ENCODE data around the gene CHCHD3.
"Not testable (repeated sequence)": the region's sequence is repeated elsewhere in the genome, so short reads cannot be mapped to it uniquely, and the experiment has no call there.

The CHCHD3 gene

GRCh38 chr7:132898641-132899175, 183.2 kb downstream of the CHCHD3 start:
- peaks cover 28% of the 10 kb centered on the region for H3K36me3 Mint-ChIP-seq (ENCODE audit: low read depth)
- not testable (repeated sequence) for H3K4me1 Mint-ChIP-seq (ENCODE audit: low read depth)

DNA sequence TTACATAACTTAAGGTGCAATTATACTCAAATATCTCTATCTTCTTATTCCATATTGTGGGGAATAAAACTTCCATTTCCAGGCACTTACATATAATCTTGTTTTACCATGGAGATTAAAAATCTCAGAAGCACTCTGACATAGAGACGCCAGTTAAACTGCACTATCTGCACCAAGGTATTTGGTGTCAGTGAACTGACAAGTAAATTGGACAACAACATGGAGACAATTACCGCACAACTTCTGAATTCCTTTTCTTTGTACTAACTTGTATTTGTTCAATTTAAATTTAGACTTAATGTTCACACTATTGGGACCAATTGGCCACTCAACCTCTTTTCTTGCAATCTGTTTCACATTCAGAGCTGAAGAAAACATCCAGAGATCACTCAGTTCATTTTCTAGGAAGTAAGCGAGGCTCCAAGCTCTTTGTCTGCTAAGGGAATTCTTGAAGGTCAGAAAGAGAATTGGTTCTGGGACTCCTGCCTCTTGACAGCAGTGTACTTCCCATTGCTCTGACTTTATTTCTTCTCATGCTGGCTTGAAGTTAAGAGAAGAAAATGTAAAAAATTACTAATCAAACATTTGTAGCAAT, 184.7 kb downstream of the CHCHD3 start:
- Mint-ChIP-seq H3K4me3 (no peak overlapping the region), H3K36me3 (ENCODE audit: low read depth) (peaks cover 25% of the 10 kb centered on the region), H3K4me1 (ENCODE audit: low read depth) (no peaks in the 10 kb centered on the region), H3K27ac (no peak overlapping the region), H3K27me3 (no peaks in the 10 kb centered on the region), H3K9me3 (peaks cover 17% of the 10 kb centered on the region)
- intact Hi-C loops (cut with micrococcal nuclease), result no loop called here

More at GRCh38 chr7:132898641-132899175, 183.2 kb downstream of the CHCHD3 start:
- intact Hi-C loops (cut with micrococcal nuclease); H3K27me3 Mint-ChIP-seq; H3K27ac Mint-ChIP-seq; H3K4me3 Mint-ChIP-seq: not testable (repeated sequence)
- H3K9me3 Mint-ChIP-seq, result peaks cover 17% of the 10 kb centered on the region

- H3K27me3 Mint-ChIP-seq, result no peaks in the 10 kb centered on the region
- peaks cover 17% of the 10 kb centered on the region for H3K9me3 Mint-ChIP-seq
- H3K4me1 Mint-ChIP-seq (ENCODE audit: low read depth), result no peaks in the 10 kb centered on the region
- H3K4me3 Mint-ChIP-seq, result no peak overlapping the region
- no peak overlapping the region for H3K27ac Mint-ChIP-seq
- intact Hi-C loops (cut with micrococcal nuclease), result no loop called here
- peaks cover 25% of the 10 kb centered on the region for H3K36me3 Mint-ChIP-seq (ENCODE audit: low read depth)
Measured at GRCh38 chr7:132895231-132895630, 186.7 kb downstream of the CHCHD3 start.

GRCh38 chr7:132893560-132893959, 188.3 kb downstream of the CHCHD3 start:
- Mint-ChIP-seq H3K4me1 (ENCODE audit: low read depth) (no peaks in the 10 kb centered on the region), H3K9me3 (peaks cover 8% of the 10 kb centered on the region), H3K36me3 (ENCODE audit: low read depth) (peaks cover 21% of the 10 kb centered on the region), H3K4me3 (no peak overlapping the region), H3K27me3 (no peaks in the 10 kb centered on the region), H3K27ac (no peak overlapping the region)
- intact Hi-C loops (cut with micrococcal nuclease), result no loop called here

DNA sequence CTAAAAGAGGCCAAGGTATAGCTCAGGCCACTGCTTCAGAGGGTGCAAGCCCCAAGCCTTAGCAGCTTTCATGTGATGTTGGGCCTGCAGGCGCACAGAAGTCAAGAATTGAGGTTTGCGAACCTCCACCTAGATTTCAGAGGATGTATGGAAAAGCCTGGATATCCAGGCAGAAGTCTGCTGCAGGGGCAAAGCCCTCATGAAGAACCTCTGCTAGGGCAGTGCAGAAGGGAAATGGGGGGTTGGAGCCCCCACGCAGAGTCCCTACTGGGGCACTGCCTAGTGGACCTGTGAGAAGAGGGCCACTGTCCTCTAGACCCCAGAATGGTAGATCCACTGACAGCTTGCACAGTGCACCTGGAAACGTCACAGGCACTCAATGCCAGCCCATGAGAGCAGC, 189.1 kb downstream of the CHCHD3 start:
- H3K9me3 Mint-ChIP-seq; H3K27ac Mint-ChIP-seq; intact Hi-C loops (cut with micrococcal nuclease); H3K4me1 Mint-ChIP-seq (ENCODE audit: low read depth); H3K27me3 Mint-ChIP-seq; H3K4me3 Mint-ChIP-seq: not testable (repeated sequence)
- peaks cover 13% of the 10 kb centered on the region for H3K36me3 Mint-ChIP-seq (ENCODE audit: low read depth)

DNA sequence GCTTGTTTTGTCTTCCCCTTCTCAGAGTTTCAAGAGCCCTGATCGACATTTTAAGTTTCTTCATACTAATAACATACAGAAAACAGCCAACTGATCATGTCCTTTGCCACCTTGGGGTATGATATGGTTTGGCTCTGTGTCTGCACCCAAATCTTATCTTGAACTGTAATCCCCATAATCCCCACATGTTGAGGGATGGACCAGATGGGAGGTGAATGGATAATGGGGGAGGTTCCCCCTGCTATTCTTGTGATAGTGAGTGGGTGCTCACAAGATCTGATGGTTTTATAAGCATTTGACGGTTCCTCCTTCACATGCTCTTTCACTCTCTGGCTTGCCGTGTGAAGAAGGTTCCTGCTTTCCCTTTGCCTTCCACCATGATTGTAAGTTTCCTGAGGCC, 190.3 kb downstream of the CHCHD3 start:
- no peaks in the 10 kb centered on the region for H3K4me1 Mint-ChIP-seq (ENCODE audit: low read depth)
- H3K4me3 Mint-ChIP-seq, result no peak overlapping the region
- intact Hi-C loops (cut with micrococcal nuclease), result no loop called here
- H3K36me3 Mint-ChIP-seq (ENCODE audit: low read depth), result peaks cover 10% of the 10 kb centered on the region
- H3K27me3 Mint-ChIP-seq, result no peaks in the 10 kb centered on the region
- H3K9me3 Mint-ChIP-seq, result peaks cover 8% of the 10 kb centered on the region
- no peak overlapping the region for H3K27ac Mint-ChIP-seq

DNA sequence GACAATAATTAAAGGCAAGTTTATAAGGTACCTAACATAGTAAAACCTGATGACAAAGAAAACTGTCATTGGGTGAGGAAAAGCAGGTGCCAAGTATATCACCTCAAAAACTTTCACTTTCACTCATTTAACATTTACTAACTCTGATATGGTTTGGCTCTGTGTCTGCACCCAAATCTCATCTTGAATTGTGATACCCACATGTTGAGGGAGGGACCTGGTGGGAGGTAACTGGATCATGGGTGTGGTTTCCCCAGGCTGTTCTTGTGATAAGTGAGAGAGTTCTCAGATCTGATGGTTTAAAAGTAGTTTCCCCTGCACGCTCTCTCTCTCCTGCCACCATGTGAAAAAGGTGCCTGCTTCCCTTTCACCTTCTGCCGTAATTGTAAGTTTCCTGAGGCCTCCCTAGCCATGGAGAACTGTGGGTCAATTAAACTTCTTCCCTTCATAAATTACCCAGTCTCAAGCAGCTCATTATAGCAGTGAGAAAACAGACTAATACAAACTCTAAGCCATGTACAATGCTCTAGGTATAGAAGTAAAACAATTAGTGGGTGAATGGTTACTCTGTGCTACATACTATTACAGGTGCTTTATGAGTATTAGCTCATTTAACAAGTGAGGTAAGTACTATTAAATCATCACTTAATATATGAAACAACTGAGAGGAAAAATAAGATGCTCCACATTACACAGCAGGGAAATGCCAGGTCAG, 199.0 kb downstream of the CHCHD3 start:
- peaks cover 35% of the 10 kb centered on the region for H3K36me3 Mint-ChIP-seq (ENCODE audit: low read depth)
- no peak overlapping the region for H3K4me3 Mint-ChIP-seq
- H3K27me3 Mint-ChIP-seq, result no peaks in the 10 kb centered on the region
- no peaks in the 10 kb centered on the region for H3K4me1 Mint-ChIP-seq (ENCODE audit: low read depth)
- no peak overlapping the region for H3K27ac Mint-ChIP-seq
- intact Hi-C loops (cut with micrococcal nuclease), result no loop called here
- H3K9me3 Mint-ChIP-seq, result no peaks in the 10 kb centered on the region

GRCh38 chr7:132881317-132881716, 200.6 kb downstream of the CHCHD3 start:
- peaks cover 35% of the 10 kb centered on the region for H3K36me3 Mint-ChIP-seq (ENCODE audit: low read depth)
- intact Hi-C loops (cut with micrococcal nuclease), result no loop called here

GRCh38 chr7:132879579-132879978, 202.3 kb downstream of the CHCHD3 start:
- Mint-ChIP-seq H3K27me3 (no peaks in the 10 kb centered on the region), H3K27ac (no peak overlapping the region), H3K9me3 (no peaks in the 10 kb centered on the region), H3K4me3 (no peak overlapping the region), H3K4me1 (ENCODE audit: low read depth) (no peaks in the 10 kb centered on the region), H3K36me3 (ENCODE audit: low read depth) (peaks cover 27% of the 10 kb centered on the region)
- intact Hi-C loops (cut with micrococcal nuclease), result no loop called here

More at GRCh38 chr7:132881317-132881716, 200.6 kb downstream of the CHCHD3 start:
- Mint-ChIP-seq H3K9me3 (no peaks in the 10 kb centered on the region), H3K27me3 (no peaks in the 10 kb centered on the region), H3K4me3 (no peak overlapping the region), H3K27ac (no peak overlapping the region), H3K4me1 (ENCODE audit: low read depth) (no peaks in the 10 kb centered on the region)

- Mint-ChIP-seq H3K27me3 (no peaks in the 10 kb centered on the region), H3K27ac (no peak overlapping the region), H3K36me3 (ENCODE audit: low read depth) (peaks cover 15% of the 10 kb centered on the region), H3K9me3 (no peaks in the 10 kb centered on the region), H3K4me1 (ENCODE audit: low read depth) (no peaks in the 10 kb centered on the region), H3K4me3 (no peak overlapping the region)
- intact Hi-C loops (cut with micrococcal nuclease), result no loop called here
Measured at GRCh38 chr7:132878204-132878919, 203.5 kb downstream of the CHCHD3 start.

- Mint-ChIP-seq H3K9me3 (no peaks in the 10 kb centered on the region), H3K27me3 (no peaks in the 10 kb centered on the region)
Measured at GRCh38 chr7:132877573-132877972, 204.3 kb downstream of the CHCHD3 start.

DNA sequence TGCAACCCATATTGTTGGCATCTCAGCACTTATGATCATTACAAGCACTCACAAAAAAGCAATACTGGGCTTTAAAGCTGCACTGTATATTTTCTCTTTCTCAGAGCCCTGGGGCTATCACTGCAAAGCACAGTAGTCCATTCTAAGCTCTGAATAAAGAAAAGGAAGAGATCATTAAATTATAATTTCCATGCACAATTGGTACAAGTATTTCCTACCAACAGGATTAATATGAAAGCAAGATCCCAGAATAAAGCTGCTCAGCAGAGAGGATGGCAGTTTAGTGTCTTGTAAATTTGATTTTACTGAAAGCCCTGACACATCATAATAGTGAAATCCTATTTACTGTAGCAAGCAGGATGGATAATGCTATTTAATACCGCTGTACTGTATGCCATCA, 205.3 kb downstream of the CHCHD3 start:
- peaks cover 6% of the 10 kb centered on the region for H3K36me3 Mint-ChIP-seq (ENCODE audit: low read depth)
- H3K27me3 Mint-ChIP-seq, result no peaks in the 10 kb centered on the region
- intact Hi-C loops (cut with micrococcal nuclease), result no loop called here
- H3K4me3 Mint-ChIP-seq, result no peak overlapping the region
- H3K9me3 Mint-ChIP-seq, result no peaks in the 10 kb centered on the region
- H3K4me1 Mint-ChIP-seq (ENCODE audit: low read depth), result no peaks in the 10 kb centered on the region
- no peak overlapping the region for H3K27ac Mint-ChIP-seq

More at GRCh38 chr7:132877573-132877972, 204.3 kb downstream of the CHCHD3 start:
- Mint-ChIP-seq H3K4me1 (ENCODE audit: low read depth) (no peaks in the 10 kb centered on the region), H3K4me3 (no peak overlapping the region), H3K36me3 (ENCODE audit: low read depth) (peaks cover 8% of the 10 kb centered on the region), H3K27ac (no peak overlapping the region)
- intact Hi-C loops (cut with micrococcal nuclease), result no loop called here

- intact Hi-C loops (cut with micrococcal nuclease), result no loop called here
Measured at GRCh38 chr7:132872034-132872433, 209.9 kb downstream of the CHCHD3 start.

DNA sequence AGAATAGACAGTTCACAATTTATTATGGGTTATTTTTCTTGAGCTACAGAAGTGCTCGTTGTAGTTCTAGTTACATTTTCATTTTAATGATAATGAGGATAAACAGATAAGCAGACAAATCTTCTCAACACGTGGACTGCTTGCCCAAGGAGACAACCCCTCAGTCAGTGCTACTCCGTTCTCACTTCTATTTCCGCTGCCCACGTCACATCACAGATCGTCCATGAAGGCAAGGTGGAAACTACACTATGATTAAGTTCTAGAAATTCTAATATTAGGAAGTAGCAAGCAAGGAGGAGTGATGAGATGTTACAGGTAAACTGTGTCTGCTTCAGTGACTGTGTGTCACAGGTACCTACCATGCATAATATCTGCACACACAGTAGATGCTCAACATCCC, 210.5 kb downstream of the CHCHD3 start:
- intact Hi-C loops (cut with micrococcal nuclease), result no loop called here
- no peaks in the 10 kb centered on the region for H3K9me3 Mint-ChIP-seq
- H3K27ac Mint-ChIP-seq, result no peak overlapping the region
- no peaks in the 10 kb centered on the region for H3K36me3 Mint-ChIP-seq (ENCODE audit: low read depth)
- H3K27me3 Mint-ChIP-seq, result no peaks in the 10 kb centered on the region
- H3K4me3 Mint-ChIP-seq, result no peak overlapping the region
- H3K4me1 Mint-ChIP-seq (ENCODE audit: low read depth), result peaks cover 13% of the 10 kb centered on the region

More at GRCh38 chr7:132872034-132872433, 209.9 kb downstream of the CHCHD3 start:
- H3K4me1 Mint-ChIP-seq (ENCODE audit: low read depth), result peaks cover 13% of the 10 kb centered on the region
- no peaks in the 10 kb centered on the region for H3K27me3 Mint-ChIP-seq
- no peak overlapping the region for H3K27ac Mint-ChIP-seq
- H3K9me3 Mint-ChIP-seq, result no peaks in the 10 kb centered on the region
- H3K36me3 Mint-ChIP-seq (ENCODE audit: low read depth), result no peaks in the 10 kb centered on the region
- no peak overlapping the region for H3K4me3 Mint-ChIP-seq
